GM21576 (cell line): Measurements from ENCODE around the gene GNPAT.
"Not testable (repeated sequence)": the region's sequence is repeated elsewhere in the genome, so short reads cannot be mapped to it uniquely, and the experiment has no call there.

Source experiments
- ATAC-seq: cut with Tn5 transposase; IDR thresholded peaks from one replicate; pipeline ENCODE4 v1.9.1; 2021; ENCODE audit warnings: mild to moderate bottlenecking, moderate library complexity; ENCODE audit not compliant: unreplicated experiment

Gene GNPAT

DNA sequence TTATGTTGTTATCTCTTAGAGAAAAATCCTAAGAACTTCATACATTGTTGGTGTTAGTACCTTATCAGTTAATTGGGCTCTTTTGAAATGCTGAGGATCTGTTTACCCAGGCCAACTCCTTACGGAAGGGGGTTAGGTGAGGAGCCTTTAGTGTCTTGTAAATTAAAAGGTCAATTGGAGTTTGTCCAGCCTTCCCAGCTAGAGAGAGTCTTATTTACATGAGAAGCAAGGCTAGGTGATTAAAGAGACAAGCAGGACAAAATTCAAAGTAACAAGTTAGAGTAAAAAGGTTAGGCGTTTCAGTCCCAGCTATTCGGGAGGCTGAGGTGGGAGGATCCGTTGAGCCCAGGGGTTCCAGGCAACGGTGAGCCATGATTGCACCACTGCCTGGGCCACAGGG, 28.7 kb upstream of the GNPAT start:
- ATAC-seq = not testable (repeated sequence)

DNA sequence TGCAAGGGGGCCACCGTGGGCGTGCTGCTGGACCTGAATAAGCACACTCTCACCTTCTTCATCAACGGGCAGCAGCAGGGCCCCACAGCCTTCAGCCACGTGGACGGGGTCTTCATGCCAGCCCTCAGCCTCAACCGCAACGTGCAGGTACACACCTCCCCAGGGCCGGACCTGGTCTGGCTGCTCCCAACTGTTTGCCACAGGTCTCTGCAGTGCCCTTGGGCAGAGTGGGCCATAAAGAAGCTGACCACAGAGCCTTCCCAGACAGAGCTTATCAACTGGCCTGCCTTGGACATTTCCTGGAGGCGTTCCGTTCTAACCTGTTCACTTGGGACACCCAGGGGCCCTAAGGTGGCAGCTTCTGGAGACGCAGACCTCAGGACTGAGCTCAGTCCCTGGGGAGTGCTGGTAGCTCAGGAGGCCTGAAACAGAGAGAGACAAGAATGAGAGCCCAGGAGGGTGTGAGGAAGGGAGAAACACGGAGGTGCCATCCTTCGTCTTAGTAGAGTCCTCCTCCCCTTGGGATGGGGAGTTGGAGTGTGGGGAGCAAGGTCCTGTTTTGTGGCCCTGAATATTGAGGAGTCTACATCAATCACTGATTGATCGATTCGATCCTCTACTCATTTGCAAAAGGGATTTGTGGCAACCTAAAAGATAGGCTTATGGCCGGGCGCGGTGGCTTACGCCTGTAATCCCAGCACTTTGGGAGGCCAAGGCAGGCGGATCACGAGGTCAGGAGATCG, 27.0 kb upstream of the GNPAT start:
- no peak for ATAC-seq

- no peak for ATAC-seq
Measured at GRCh38 chr1:231214918-231215680, 25.9 kb upstream of the GNPAT start.

GRCh38 chr1:231215681-231216385, 25.2 kb upstream of the GNPAT start:
- ATAC-seq = no peak

- no peak for ATAC-seq
Measured at GRCh38 chr1:231216498-231216897, 24.5 kb upstream of the GNPAT start.

DNA sequence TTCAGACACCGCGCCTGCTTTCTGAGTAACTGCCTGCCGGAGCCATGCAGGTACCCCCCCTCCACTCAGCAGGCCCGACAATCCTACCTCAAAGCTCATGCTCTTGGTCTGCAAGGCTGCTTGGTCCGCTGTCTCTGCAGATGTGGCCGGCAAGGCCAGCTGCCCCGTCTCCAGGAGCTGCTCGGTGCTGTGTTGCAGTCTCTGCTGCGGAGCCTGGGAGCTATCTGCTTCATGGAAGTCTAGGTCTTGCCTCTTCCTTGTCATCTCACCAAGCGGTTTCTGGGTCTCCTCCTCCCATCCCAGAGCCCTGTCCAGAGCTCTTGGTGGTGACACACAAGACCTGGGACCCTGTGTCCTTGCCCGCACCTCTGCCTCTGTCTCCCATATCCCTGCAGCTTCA, 24.0 kb upstream of the GNPAT start:
- ATAC-seq = no peak

GRCh38 chr1:231218078-231218477, 22.9 kb upstream of the GNPAT start:
- no peak for ATAC-seq

DNA sequence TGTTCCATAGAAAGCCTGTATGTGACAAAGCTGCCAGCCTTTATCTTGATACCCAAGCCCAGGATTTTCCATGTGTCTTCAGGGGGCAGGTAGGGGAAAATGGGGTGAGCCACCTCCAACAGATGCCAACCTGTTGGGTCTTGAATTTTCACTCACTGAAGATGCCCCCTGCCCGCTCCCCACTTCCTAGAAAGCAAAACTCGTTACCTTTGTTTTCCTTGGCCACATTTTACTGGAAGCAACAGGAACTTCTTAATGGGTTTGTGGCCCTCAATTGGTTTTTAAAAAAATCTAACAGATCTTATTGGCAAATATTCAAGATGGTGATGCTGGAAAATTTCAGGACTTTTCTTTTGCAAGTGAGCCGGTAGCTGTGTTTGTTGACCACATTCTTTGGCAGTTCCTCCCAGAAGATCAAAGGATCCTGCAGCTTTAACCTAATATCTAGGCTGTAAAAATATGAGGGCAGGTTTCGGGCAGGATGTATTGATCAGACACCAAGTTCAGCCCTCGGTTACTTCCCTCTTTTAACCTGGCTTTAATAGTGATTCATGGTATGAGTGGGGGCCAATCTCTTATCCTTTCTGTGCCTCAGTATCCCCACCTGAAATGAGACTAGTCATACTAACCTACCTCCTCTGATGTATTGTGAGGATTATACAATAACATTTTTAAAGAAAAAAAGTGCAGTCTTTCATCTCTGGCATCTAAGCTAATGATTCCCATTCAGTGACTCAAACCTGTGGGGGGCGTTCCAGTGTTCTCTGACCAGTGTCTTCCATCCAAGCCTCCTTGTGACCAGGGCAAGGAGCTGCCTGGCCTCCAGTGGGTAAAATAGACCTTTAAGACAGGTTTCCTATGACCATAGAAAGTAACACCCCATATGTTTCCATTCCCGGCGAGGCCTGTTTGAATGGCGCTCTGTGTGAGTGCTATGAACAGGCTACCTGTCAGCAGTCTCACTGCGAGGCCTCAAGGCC, 21.3 kb upstream of the GNPAT start:
- no peak for ATAC-seq

- ATAC-seq = no peak
Measured at GRCh38 chr1:231220801-231221200, 20.2 kb upstream of the GNPAT start.

- no peak for ATAC-seq
Measured at GRCh38 chr1:231226156-231226555, 14.9 kb upstream of the GNPAT start.

- ATAC-seq = no peak
Measured at GRCh38 chr1:231231511-231231910, 9.5 kb upstream of the GNPAT start.

- peak; percentile 72 for ATAC-seq
Measured at GRCh38 chr1:231232870-231233734, 7.9 kb upstream of the GNPAT start.

DNA sequence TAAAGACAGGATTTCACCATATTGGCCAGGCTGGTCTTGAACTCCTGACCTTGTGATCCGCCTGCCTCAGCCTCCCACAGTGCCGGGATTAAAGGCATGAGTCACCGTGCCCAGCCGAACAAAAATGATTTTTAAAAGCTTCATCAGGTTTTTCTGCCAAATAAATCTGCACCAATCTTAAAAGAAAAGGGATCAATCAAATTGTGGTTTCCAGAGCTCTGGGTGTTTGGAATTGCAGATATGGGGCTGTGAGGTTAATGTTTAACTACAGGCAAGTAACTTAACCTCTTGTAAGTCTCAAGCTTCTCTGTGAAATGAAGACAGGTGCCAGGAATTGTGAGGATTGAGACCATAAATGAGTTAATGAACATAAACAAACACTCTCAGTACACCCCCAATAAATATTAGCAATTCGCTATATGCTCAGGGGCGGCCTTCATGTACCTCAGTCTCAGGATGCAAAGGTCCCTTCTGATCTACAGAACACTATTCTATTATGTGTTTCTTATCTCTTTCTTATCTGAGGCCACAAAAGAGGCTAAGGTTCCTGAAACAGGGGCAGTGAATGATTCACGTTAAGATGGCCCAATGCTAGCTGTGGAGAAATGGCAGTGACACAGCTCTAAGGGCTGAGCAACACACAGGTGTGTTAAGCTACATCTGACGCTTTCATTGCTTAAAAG, 7.1 kb upstream of the GNPAT start:
- ATAC-seq = no peak

- ATAC-seq = no peak
Measured at GRCh38 chr1:231234506-231234905, 6.5 kb upstream of the GNPAT start.

- no peak for ATAC-seq
Measured at GRCh38 chr1:231235526-231236207, 5.3 kb upstream of the GNPAT start.

DNA sequence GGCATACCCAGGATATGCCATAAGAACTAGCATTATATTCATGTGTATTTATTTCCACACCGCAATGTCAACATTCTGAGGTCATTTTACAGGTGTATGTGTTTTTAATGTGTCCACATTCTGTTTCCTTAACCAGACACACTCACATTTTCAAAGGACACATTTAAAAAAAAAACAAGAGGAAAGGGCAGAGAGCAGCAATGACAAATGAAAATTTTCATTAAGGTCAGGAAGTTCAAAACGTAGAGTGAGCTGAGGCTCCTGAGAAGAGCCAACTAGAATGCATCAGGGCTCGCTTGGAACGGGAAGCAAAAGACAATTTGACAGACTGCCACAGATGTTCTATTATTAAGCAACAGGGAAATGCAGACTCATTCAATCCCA, 4.8 kb upstream of the GNPAT start:
- ATAC-seq = no peak

- no peak for ATAC-seq
Measured at GRCh38 chr1:231236938-231237337, 4.1 kb upstream of the GNPAT start.

- ATAC-seq = no peak
Measured at GRCh38 chr1:231238298-231238697, 2.7 kb upstream of the GNPAT start.

- ATAC-seq = no peak
Measured at GRCh38 chr1:231240531-231240882, 505 bp upstream of the GNPAT start.
